Endothelial cell of umbilical vein (primary cell): Measurements from ENCODE around the gene ASPHD2. TPM values are rescaled to one million over a fixed set of nuclear protein-coding genes. Genes with fewer than 3 reads are reported as not detected.

Experiments
- BruUV-seq: library from RNA; stranded (reverse); fragments of 400-500 nt; replicated peaks from 2 replicates; lab custom pipeline; 2021; lab: Mats Ljungman, UMichigan
- CTCF ChIA-PET: fragments of 300-600, 350-600 bp; sonication (Branson Sonifier 250); formaldehyde crosslinking; loops from one replicate; lab custom pipeline; 2021; ENCODE audit warnings: antibody characterized with exemption, inconsistent platforms; lab: Charles Lee
- POLR2A ChIA-PET: fragments of 300-600, 350-600 bp; sonication (Branson Sonifier 250); formaldehyde crosslinking; loops from one replicate; lab custom pipeline; 2021; ENCODE audit warnings: antibody characterized with exemption, inconsistent platforms; lab: Charles Lee
- DNase-seq: peaks from one replicate; pipeline ENCODE4 v3.0.0-alpha.2; 2011; ENCODE audit warnings: low read depth, low spot score
- FAIRE-seq: peaks from 2 replicates; lab custom pipeline; 2011; peaks lifted over from hg19 to GRCh38; lab: Jason Lieb, UNC
- H2AFZ ChIP-seq: 2 replicates; pipeline ENCODE4 v1.6.0; 2012; ENCODE audit warnings: low read depth, low read length, control low read depth, inconsistent platforms
- H3K27ac ChIP-seq: 2 replicates; pipeline ENCODE4 v1.5.1; 2011; ENCODE audit warnings: low read depth, mild to moderate bottlenecking, control low read depth, low read length, moderate library complexity; ENCODE audit not compliant: insufficient read depth
- H3K27me3 ChIP-seq, 2 experiments: 2 replicates each; pipeline versions ENCODE4 v1.6.0 to v1.6.1; 2011; ENCODE audit warnings: low read length in 2 of 2, mixed read lengths in 1 of 2; ENCODE audit not compliant: control insufficient read depth in 2 of 2, insufficient read depth in 2 of 2
- H3K36me3 ChIP-seq, 2 experiments: 2 replicates in 1 of 2; 3 replicates in 1 of 2; pipeline ENCODE4 v1.5.1; 2011; ENCODE audit warnings: low read length in 2 of 2, mild to moderate bottlenecking in 1 of 2, moderate library complexity in 1 of 2; ENCODE audit not compliant: control insufficient read depth in 2 of 2, insufficient read depth in 2 of 2; ENCODE audit errors: extremely low read depth in 1 of 2
- H3K4me1 ChIP-seq: 3 replicates; pipeline ENCODE4 v1.5.1; 2011; ENCODE audit warnings: mild to moderate bottlenecking, low read length; ENCODE audit not compliant: control insufficient read depth, insufficient read depth; ENCODE audit errors: extremely low read depth
- H3K4me2 ChIP-seq: 2 replicates; pipeline ENCODE4 v1.6.1; 2011; ENCODE audit warnings: low read length, control low read depth, mixed read lengths; ENCODE audit not compliant: insufficient read depth
- H3K4me3 ChIP-seq, 3 experiments: fragments of 200-600 bp in 1 of 3; sonication (generic), shearing (Covaris generic) in 1 of 3; replicated peaks in 1 of 3; 2 replicates each; pipeline ENCODE4 v1.5.1; 2011 to 2016; ENCODE audit warnings: control low read depth in 3 of 3, low read length in 3 of 3, mild to moderate bottlenecking in 2 of 3, inconsistent platforms in 1 of 3, low read depth in 1 of 3, moderate library complexity in 1 of 3; ENCODE audit not compliant: insufficient read depth in 1 of 3
- H3K79me2 ChIP-seq: 2 replicates; pipeline ENCODE4 v1.6.0; 2012; ENCODE audit warnings: low read length, inconsistent platforms; ENCODE audit not compliant: control insufficient read depth, insufficient read depth
- H3K9ac ChIP-seq: replicated peaks from 2 replicates; pipeline ENCODE3; 2011; ENCODE audit warnings: low read length, control low read depth; ENCODE audit not compliant: insufficient read depth; ENCODE audit errors: extremely low read depth
- H3K9me1 ChIP-seq: replicated peaks from 3 replicates; pipeline ENCODE4 v1.6.0; 2011; ENCODE audit warnings: mild to moderate bottlenecking, low read length; ENCODE audit not compliant: control insufficient read depth, insufficient read depth; ENCODE audit errors: extremely low read depth
- H3K9me3 ChIP-seq: replicated peaks from 2 replicates; pipeline ENCODE4 v1.5.1; 2012; ENCODE audit warnings: low read length, inconsistent platforms; ENCODE audit not compliant: control insufficient read depth, insufficient read depth
- H4K20me1 ChIP-seq: replicated peaks from 2 replicates; pipeline ENCODE3; 2011; ENCODE audit warnings: mild to moderate bottlenecking, low read length; ENCODE audit not compliant: control insufficient read depth, insufficient read depth; ENCODE audit errors: extremely low read depth
- CTCF ChIP-seq, 2 donors: IDR thresholded peaks; 1 replicate in 1 of 2; 2 replicates in 1 of 2; pipeline ENCODE4 v1.5.1; 2011; ENCODE audit warnings: low read length in 2 of 2, mild to moderate bottlenecking in 2 of 2, moderate library complexity in 2 of 2, control low read depth in 1 of 2, inconsistent platforms in 1 of 2, low read depth in 1 of 2; ENCODE audit not compliant: insufficient read depth in 1 of 2; ENCODE audit errors: extremely low read depth in 1 of 2
- EZH2 ChIP-seq: IDR thresholded peaks from 2 replicates; pipeline ENCODE4 v1.6.1; 2012; ENCODE audit warnings: borderline replicate concordance, low read depth, mild to moderate bottlenecking, moderate library complexity, low read length, inconsistent platforms; ENCODE audit not compliant: severe bottlenecking
- FOS ChIP-seq: IDR thresholded peaks from 2 replicates; pipeline ENCODE4 v1.6.1; 2011; ENCODE audit warnings: mild to moderate bottlenecking, low read length, moderate library complexity, borderline replicate concordance; ENCODE audit not compliant: insufficient read depth
- GATA2 ChIP-seq: IDR thresholded peaks from 2 replicates; pipeline ENCODE4 v1.7.0; 2011; ENCODE audit warnings: low read depth, mild to moderate bottlenecking, moderate library complexity, mixed read lengths, low read length; ENCODE audit not compliant: insufficient read length, insufficient read depth
- JUN ChIP-seq: IDR thresholded peaks from 2 replicates; pipeline ENCODE4 v1.6.1; 2011; ENCODE audit warnings: borderline replicate concordance, low read depth; ENCODE audit not compliant: insufficient read length, insufficient read depth
- MAX ChIP-seq: IDR thresholded peaks from 2 replicates; pipeline ENCODE4 v1.6.1; 2011; ENCODE audit not compliant: insufficient read depth, insufficient read length
- MYC ChIP-seq: IDR thresholded peaks from one replicate; pipeline ENCODE4 v1.6.1; 2011; ENCODE audit warnings: mild to moderate bottlenecking, low read depth, low read length
- POLR2A ChIP-seq: IDR thresholded peaks from 2 replicates; pipeline ENCODE4 v1.6.1; 2012; ENCODE audit warnings: low read depth, mild to moderate bottlenecking, control low read depth, low read length
- POLR2AphosphoS5 ChIP-seq: IDR thresholded peaks from 2 replicates; pipeline ENCODE4 v1.6.1; 2012; ENCODE audit warnings: low read depth, mild to moderate bottlenecking, control low read depth, low read length, moderate library complexity; ENCODE audit not compliant: insufficient read depth
- dilution Hi-C: fragments of 300-500 bp; cut with MboI; formaldehyde crosslinking; loops from one replicate; pipeline ENCODE4 v1.15.0; 2019; ENCODE audit warnings: low sequenced_read_pairs; ENCODE audit not compliant: extremely low pct_ligation_motif_present
- intact Hi-C: fragments of 100-400 bp; cut with micrococcal nuclease; formaldehyde crosslinking; loops from one replicate; pipeline ENCODE4 v1.10.0; 2022
- polyA plus RNA-seq, 4 experiments: library from polyadenylated mRNA; depleted of rRNA in 3 of 4; stranded (reverse) in 3 of 4; unstranded in 1 of 4; fragments of >200 nt; gene quantifications; 2 replicates each; pipeline versions ENCODE4 v1.2.1 to v1.2.3, GENCODE V29; 2011 to 2012; ENCODE audit warnings: missing spikeins in 1 of 4
- total RNA-seq: library from RNA; stranded (reverse); gene quantifications from 2 replicates; pipeline ENCODE4 v1.2.3, GENCODE V29; 2021

ASPHD2 gene
- total and polyA plus RNA-seq, 2 donors (not counting 3 experiments of a cell fraction or from before 2014, with no cell fraction given), result 4.8 to 5.5 TPM

GRCh38 chr22:26435327-26436093, 6.5 kb downstream of the ASPHD2 start:
- Histone ChIP-seq H3K4me2 (no peak overlapping the region), H3K27me3 (no peaks in the 10 kb centered on the region), H4K20me1 (no peaks in the 10 kb centered on the region), H3K4me3 (no peak overlapping the region), H3K27ac (no peak overlapping the region), H3K9me1 (no peaks in the 10 kb centered on the region), H3K36me3 (peaks cover 0 to 6% of the 10 kb centered on the region in 2 experiments), H2AFZ (no peak overlapping the region), H3K9me3 (no peaks in the 10 kb centered on the region), H3K4me1 (peaks cover 6% of the 10 kb centered on the region), H3K9ac (no peak overlapping the region), H3K79me2 (no peaks in the 10 kb centered on the region)
- BruUV-seq, result no TSS peak
- ChIA-PET CTCF (interaction anchor here (0.9 to 1.2 kb wide), 3 partner anchors 13 to 71 kb away, joined by 3 to 4 read pairs (median 4); no protein-coding TSS in a partner anchor), POLR2A (no interaction called here)
- TF ChIP-seq EZH2, result no peak
- no peak for TF ChIP-seq POLR2A
- TF ChIP-seq GATA2, result no peak
- DNase-seq, result no peak
- no peak for FAIRE-seq
- dilution Hi-C loops (no loop called here), intact Hi-C loops (no loop called here)

- Histone ChIP-seq H3K79me2 (no peaks in the 10 kb centered on the region), H3K9me3 (no peaks in the 10 kb centered on the region), H3K4me1 (no peaks in the 10 kb centered on the region), H3K27ac (no peak overlapping the region), H3K36me3 (peaks cover 0 to 6% of the 10 kb centered on the region in 2 experiments), H4K20me1 (no peaks in the 10 kb centered on the region), H3K4me2 (no peak overlapping the region), H3K27me3 (no peaks in the 10 kb centered on the region), H3K4me3 (no peak overlapping the region), H3K9me1 (no peaks in the 10 kb centered on the region), H2AFZ (no peak overlapping the region), H3K9ac (no peak overlapping the region)
- DNase-seq (no peak), FAIRE-seq (no peak)
- intact Hi-C loops, result no loop called here
- ChIA-PET CTCF (interaction anchor here (1.3 to 1.9 kb wide), 2 partner anchors 24 to 37 kb away, joined by 3 to 8 read pairs; no protein-coding TSS in a partner anchor), POLR2A (no interaction called here)
- no TSS peak for BruUV-seq
- dilution Hi-C loops, result no loop called here
- TF ChIP-seq MAX (no peak), POLR2AphosphoS5 (no peak), POLR2A (no peak), JUN (no peak), EZH2 (no peak), FOS (no peak), GATA2 (no peak), MYC (no peak), CTCF (IDR thresholded peaks at IDR 0.05; ENCODE audit: extremely low read depth in 1 of 2, insufficient read depth in 1 of 2, low read depth in 1 of 2, low read length in 2 of 2) (no peak)
Observed at GRCh38 chr22:26436903-26437515, 7.9 kb downstream of the ASPHD2 start.
